ENCODE measurements around the gene SLC17A2. TPM values are rescaled to one million over a fixed set of nuclear protein-coding genes. Genes with fewer than 3 reads are reported as not detected.

SLC17A2 gene
- total and polyA plus RNA-seq, 2 of the 13 experiments (the other 11 are each of a cell fraction or from before 2014, with no cell fraction given): 11.2 to 32.4 TPM

GRCh38 chr6:25928562-25929324 lies 1.7 kb downstream of the SLC17A2 start (continued):
- TF ChIP-seq ELF3 (CRISPR knock-in tag; IDR thresholded peaks at IDR 0.05): peak; percentile 79
- TF ChIP-seq HMG20A (CRISPR knock-in tag; IDR thresholded peaks at IDR 0.05; ENCODE audit: borderline replicate concordance): peak; percentile 95
- no peak for TF ChIP-seq ZNF7 (CRISPR knock-in tag; IDR thresholded peaks at IDR 0.05)
- TF ChIP-seq, protein P1, sequence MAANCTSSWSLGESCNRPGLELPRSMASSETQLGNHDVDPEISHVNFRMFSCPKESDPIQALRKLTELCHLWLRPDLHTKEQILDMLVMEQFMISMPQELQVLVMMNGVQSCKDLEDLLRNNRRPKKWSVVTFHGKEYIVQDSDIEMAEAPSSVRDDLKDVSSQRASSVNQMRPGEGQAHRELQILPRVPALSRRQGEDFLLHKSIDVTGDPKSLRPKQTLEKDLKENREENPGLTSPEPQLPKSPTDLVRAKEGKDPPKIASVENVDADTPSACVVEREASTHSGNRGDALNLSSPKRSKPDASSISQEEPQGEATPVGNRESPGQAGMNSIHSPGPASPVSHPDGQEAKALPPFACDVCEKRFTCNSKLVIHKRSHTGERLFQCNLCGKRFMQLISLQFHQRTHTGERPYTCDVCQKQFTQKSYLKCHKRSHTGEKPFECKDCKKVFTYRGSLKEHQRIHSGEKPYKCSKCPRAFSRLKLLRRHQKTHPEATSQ (CRISPR knock-in tag; IDR thresholded peaks at IDR 0.05; ENCODE audit: borderline replicate concordance): peak; percentile 41; the same call in 1 of the 2 replicates
- no peak for TF ChIP-seq ZNF557 (CRISPR knock-in tag; IDR thresholded peaks at IDR 0.05)
- TF ChIP-seq MATR3 (CRISPR knock-in tag; IDR thresholded peaks at IDR 0.05): no peak
- TF ChIP-seq ZNF274 (CRISPR knock-in tag; IDR thresholded peaks at IDR 0.05): no peak
- TF ChIP-seq ZNF644 (CRISPR knock-in tag; IDR thresholded peaks at IDR 0.05; ENCODE audit: low read depth): peak; percentile 75
- TF ChIP-seq NFKBIZ (CRISPR knock-in tag; IDR thresholded peaks at IDR 0.05): peak; percentile 97
- TF ChIP-seq ARID2 (CRISPR knock-in tag; IDR thresholded peaks at IDR 0.05; ENCODE audit: borderline replicate concordance): 0 out of 2 replicates have a peak, but pooled peaks have one; percentile 36
- TF ChIP-seq TCF7 (IDR thresholded peaks at IDR 0.05; ENCODE audit: low read depth): peak; percentile 98
- no peak for TF ChIP-seq KLF11 (CRISPR knock-in tag; IDR thresholded peaks at IDR 0.05)
- TF ChIP-seq MXD4 (CRISPR knock-in tag; IDR thresholded peaks at IDR 0.05): no peak
- TF ChIP-seq KDM3A (CRISPR knock-in tag; IDR thresholded peaks at IDR 0.05; ENCODE audit: low read depth): peak; percentile 76; the same call in 1 of the 2 replicates
- no peak for TF ChIP-seq EHMT2 (IDR thresholded peaks at IDR 0.05; ENCODE audit: borderline replicate concordance, low read depth, low read length)
- peak; percentile 69; the same call in 1 of the 2 replicates for TF ChIP-seq ZNF34 (CRISPR knock-in tag; IDR thresholded peaks at IDR 0.05; ENCODE audit: borderline replicate concordance)
- TF ChIP-seq ZNF724P (CRISPR knock-in tag; IDR thresholded peaks at IDR 0.05; ENCODE audit: borderline replicate concordance): no peak
- TF ChIP-seq, protein P2, sequence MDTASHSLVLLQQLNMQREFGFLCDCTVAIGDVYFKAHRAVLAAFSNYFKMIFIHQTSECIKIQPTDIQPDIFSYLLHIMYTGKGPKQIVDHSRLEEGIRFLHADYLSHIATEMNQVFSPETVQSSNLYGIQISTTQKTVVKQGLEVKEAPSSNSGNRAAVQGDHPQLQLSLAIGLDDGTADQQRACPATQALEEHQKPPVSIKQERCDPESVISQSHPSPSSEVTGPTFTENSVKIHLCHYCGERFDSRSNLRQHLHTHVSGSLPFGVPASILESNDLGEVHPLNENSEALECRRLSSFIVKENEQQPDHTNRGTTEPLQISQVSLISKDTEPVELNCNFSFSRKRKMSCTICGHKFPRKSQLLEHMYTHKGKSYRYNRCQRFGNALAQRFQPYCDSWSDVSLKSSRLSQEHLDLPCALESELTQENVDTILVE (CRISPR knock-in tag; IDR thresholded peaks at IDR 0.05): peak; percentile 95; the same call in 1 of the 2 replicates
- TF ChIP-seq, protein P3, sequence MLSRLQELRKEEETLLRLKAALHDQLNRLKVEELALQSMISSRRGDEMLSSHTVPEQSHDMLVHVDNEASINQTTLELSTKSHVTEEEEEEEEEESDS (CRISPR knock-in tag; IDR thresholded peaks at IDR 0.05; ENCODE audit: borderline replicate concordance): no peak
- TF ChIP-seq STAT5B (CRISPR knock-in tag; IDR thresholded peaks at IDR 0.05): 0 out of 2 replicates have a peak, but pooled peaks have one; percentile 66
- TF ChIP-seq FOSL2 (CRISPR knock-in tag; IDR thresholded peaks at IDR 0.05): peak; percentile 76
- no peak for TF ChIP-seq SCMH1 (CRISPR knock-in tag; IDR thresholded peaks at IDR 0.05; ENCODE audit: borderline replicate concordance)
- no peak for TF ChIP-seq ZBTB8A (CRISPR knock-in tag; IDR thresholded peaks at IDR 0.05; ENCODE audit: borderline replicate concordance, low read depth)
- 0 out of 2 replicates have a peak, but pooled peaks have one; percentile 67 for TF ChIP-seq THYN1 (CRISPR knock-in tag; IDR thresholded peaks at IDR 0.05; ENCODE audit: borderline replicate concordance, low read depth)
- TF ChIP-seq LCORL (IDR thresholded peaks at IDR 0.05): peak; percentile 66; the same call in 1 of the 2 replicates
- TF ChIP-seq LCORL (CRISPR knock-in tag; IDR thresholded peaks at IDR 0.05): peak; percentile 98
- TF ChIP-seq ZNF710 (CRISPR knock-in tag; IDR thresholded peaks at IDR 0.05; ENCODE audit: borderline replicate concordance): peak; percentile 63; the same call in 1 of the 2 replicates
